ENCODE data around the gene BBS9.

The BBS9 gene

DNA sequence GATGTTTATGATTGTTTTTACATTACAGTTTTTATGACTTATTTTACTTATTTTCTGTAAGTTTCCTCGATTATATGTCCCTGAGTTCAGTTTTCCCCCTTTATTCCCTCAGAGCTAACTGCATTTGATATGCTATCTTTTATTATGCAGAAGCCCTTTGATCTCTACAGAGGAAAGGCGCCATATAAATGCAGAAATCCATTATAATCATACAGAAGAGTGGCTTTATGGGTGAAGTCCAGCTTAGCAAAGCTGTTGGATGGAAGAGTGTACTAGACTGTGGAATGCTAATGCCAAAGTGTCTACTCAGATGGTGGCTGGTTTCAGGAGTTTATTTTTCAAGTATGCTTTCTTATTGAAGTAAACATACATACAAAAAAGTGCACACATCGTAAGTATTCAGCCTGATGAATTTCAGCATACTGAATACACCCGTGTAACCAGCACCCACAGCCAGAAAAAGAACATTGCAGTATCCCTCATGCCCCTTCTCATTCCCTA, 517.6 kb downstream of the BBS9 start:
- DNase-seq (ENCODE audit: low read depth), result no peak

DNA sequence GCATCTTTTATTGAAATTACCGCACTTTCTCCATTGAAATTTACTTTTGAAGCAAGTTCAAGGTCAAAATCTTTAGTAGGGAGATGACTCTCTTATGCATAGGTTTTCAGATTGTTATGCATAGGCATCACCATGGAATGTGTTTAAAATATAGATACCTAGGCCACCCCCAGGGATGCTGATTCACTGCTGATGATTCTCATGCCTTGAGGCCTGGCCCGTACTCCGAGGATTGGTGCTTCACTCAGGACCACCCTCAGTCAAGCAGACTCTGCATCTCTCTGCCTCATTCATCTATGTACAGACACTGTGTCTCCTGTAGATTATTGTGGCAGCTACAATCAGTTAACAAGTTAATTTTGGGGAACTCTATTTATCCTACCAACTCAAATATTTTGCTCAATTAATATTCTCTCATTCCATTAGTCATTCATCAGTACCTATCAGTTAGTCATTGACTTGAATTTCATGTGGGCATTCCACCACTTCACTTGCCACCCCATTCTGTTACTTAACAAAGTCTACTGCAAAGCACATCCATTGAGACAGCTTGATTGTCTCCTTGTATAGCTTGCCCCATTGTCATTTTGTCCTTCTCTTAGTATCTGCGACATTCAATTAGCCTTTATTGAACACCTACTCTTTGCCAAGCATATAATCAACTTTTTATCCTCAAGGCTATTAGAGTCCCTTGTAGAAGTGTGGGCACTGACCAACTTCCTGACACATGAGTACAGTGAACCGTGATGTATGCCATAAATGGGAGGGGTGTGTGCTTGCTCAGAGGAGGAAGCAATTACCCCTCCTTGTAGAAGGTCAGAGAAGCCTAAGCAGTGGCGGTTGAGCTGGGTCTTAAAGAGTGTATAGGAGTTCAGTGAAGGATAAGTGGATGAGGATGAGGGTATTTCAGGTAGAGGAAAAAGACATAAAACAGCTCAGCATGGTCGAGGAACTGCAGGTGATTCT, 520.4 kb downstream of the BBS9 start:
- DNase-seq (ENCODE audit: low read depth), result no peak

DNA sequence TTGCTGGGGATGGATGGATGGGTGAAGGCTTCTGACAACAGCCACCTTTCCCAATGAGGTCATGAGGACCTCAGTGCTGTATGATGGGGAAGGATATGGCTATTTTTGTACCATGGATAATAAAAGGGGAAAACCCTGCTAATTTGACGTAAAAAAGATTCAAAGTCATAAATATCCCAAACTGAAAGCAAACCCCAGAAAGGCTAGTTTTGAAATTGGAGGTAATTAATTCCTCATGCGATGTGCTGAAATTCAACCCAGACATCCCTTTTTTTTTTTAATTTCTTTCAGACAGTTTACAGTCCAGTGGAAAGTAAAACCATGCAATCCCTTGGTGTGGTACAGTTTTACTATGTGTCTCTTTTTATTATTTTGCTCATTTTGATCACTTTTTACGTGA, 521.5 kb downstream of the BBS9 start:
- no peak for DNase-seq (ENCODE audit: low read depth)

GRCh38 chr7:33651998-33652515, 522.7 kb downstream of the BBS9 start:
- no peak for DNase-seq (ENCODE audit: low read depth)

DNA sequence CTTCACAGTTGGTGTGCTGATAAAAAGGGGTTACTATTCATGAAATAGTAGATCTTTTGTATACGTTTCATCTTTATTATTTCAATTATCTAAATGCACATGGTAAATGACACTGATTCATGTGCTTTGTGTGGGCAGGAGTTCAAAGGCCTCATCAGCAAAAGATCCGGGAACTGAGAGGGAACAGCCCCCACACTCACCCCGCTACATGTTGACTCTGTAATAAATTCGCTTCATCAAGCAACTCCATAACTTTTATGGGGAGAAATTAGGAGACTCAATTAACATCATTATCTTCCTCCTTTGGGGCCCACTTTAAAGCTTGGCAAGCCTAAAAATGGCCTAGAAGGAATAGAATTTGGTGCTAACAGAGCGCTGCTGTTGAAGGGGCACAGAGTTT, 525.3 kb downstream of the BBS9 start:
- no peak for DNase-seq (ENCODE audit: low read depth)
